Caki2 (cell line): ENCODE results near the gene DAB1. TPM values are rescaled to one million over a fixed set of nuclear protein-coding genes. Genes with fewer than 3 reads are reported as not detected.

Experiments
- DNase-seq: peaks from one replicate; pipeline ENCODE4 v3.0.0-alpha.2; 2015; ENCODE audit warnings: low read depth
- in situ Hi-C: cut with HindIII; loops from 2 replicates; pipeline ENCODE4 v1.10.0; 2016; ENCODE audit warnings: low sequenced_read_pairs, low pct_unique_long_range_greater_than_20kb, mixed read lengths
- total RNA-seq: library from RNA; depleted of rRNA; stranded (reverse); fragments of >200 nt; shearing (Covaris generic); gene quantifications from 2 replicates; pipeline ENCODE4 v1.2.3, GENCODE V29; 2014; ENCODE audit warnings: low replicate concordance

Gene DAB1
- total RNA-seq, 1 experiment from 2014 or later = not detected

- in situ Hi-C loops = no loop called here
- DNase-seq = no peak
These were observed 87.1 kb downstream of the DAB1 start for GRCh38 chr1:57336793-57337192.

- in situ Hi-C loops = no loop called here
- DNase-seq = no peak
These were observed 92.2 kb downstream of the DAB1 start for GRCh38 chr1:57331620-57332019.

- no peak for DNase-seq
- in situ Hi-C loops = no loop called here
These were observed 93.9 kb downstream of the DAB1 start for GRCh38 chr1:57329937-57330336.

GRCh38 chr1:57329001-57329527 lies 94.8 kb downstream of the DAB1 start:
- in situ Hi-C loops = no loop called here
- DNase-seq = no peak

GRCh38 chr1:57327946-57328345 lies 95.9 kb downstream of the DAB1 start:
- in situ Hi-C loops = no loop called here
- no peak for DNase-seq

- in situ Hi-C loops = no loop called here
- DNase-seq = no peak
These were observed 96.5 kb downstream of the DAB1 start for GRCh38 chr1:57327336-57327735.

GRCh38 chr1:57325536-57325935 lies 98.3 kb downstream of the DAB1 start:
- no peak for DNase-seq
- in situ Hi-C loops = no loop called here

- DNase-seq = no peak
- in situ Hi-C loops = no loop called here
These were observed 98.7 kb downstream of the DAB1 start for GRCh38 chr1:57325117-57325516.

- in situ Hi-C loops = no loop called here
- DNase-seq = no peak
These were observed 99.5 kb downstream of the DAB1 start for GRCh38 chr1:57324388-57324787.

GRCh38 chr1:57321776-57322175 lies 102.1 kb downstream of the DAB1 start:
- in situ Hi-C loops = no loop called here
- DNase-seq = no peak

GRCh38 chr1:57319791-57320190 lies 104.1 kb downstream of the DAB1 start:
- in situ Hi-C loops = no loop called here
- DNase-seq = no peak

GRCh38 chr1:57319165-57319564 lies 104.7 kb downstream of the DAB1 start:
- DNase-seq = no peak
- in situ Hi-C loops = no loop called here

- in situ Hi-C loops = no loop called here
These were observed 107.0 kb downstream of the DAB1 start for GRCh38 chr1:57316861-57317260.

GRCh38 chr1:57316291-57316690 lies 107.6 kb downstream of the DAB1 start:
- in situ Hi-C loops = no loop called here
- DNase-seq = no peak

More at GRCh38 chr1:57316861-57317260, 107.0 kb downstream of the DAB1 start:
- no peak for DNase-seq

- no peak for DNase-seq
- in situ Hi-C loops = no loop called here
These were observed 111.0 kb downstream of the DAB1 start for GRCh38 chr1:57312869-57313268.

- DNase-seq = no peak
- in situ Hi-C loops = no loop called here
These were observed 112.4 kb downstream of the DAB1 start for GRCh38 chr1:57311411-57311810.

- in situ Hi-C loops = no loop called here
- no peak for DNase-seq
These were observed 112.9 kb downstream of the DAB1 start for GRCh38 chr1:57311006-57311405.

GRCh38 chr1:57309630-57310029 lies 114.2 kb downstream of the DAB1 start:
- in situ Hi-C loops = no loop called here
- no peak for DNase-seq

GRCh38 chr1:57307392-57308170 lies 116.3 kb downstream of the DAB1 start:
- in situ Hi-C loops = no loop called here
- DNase-seq = peak; percentile 41

- in situ Hi-C loops = no loop called here
- no peak for DNase-seq
These were observed 119.3 kb downstream of the DAB1 start for GRCh38 chr1:57304591-57304990.
